ENCODE results near the gene HOXC13. TPM values are rescaled to one million over a fixed set of nuclear protein-coding genes. Genes with fewer than 3 reads are reported as not detected.

HOXC13 gene
- total RNA-seq, 4 donors from 2014 or later: not detected

- no peak overlapping the region for H3K27ac ChIP-seq
- ATAC-seq: no peak
- H3K9me3 ChIP-seq: peaks cover 0 to 6% (median 0%) of the 10 kb centered on the region in 3 donors
- 15% methylated on average over 5 of the region's 11 CpGs; no CpG with 5 or more reads in 1 of the 2 donors for WGBS, 2 donors (ENCODE audit: low coverage in 1 of 2)
- no peak overlapping the region for H3K4me3 ChIP-seq
- H3K4me1 ChIP-seq: peaks cover 0 to 31% (median 7%) of the 10 kb centered on the region in 3 donors
- peaks cover 100% of the 10 kb centered on the region for H3K27me3 ChIP-seq
- TF ChIP-seq POLR2A (IDR thresholded peaks at IDR 0.05) (no peak), POLR2AphosphoS5 (IDR thresholded peaks at IDR 0.05) (no peak), EP300 (IDR thresholded peaks at IDR 0.05) (no peak), CTCF (IDR thresholded peaks at IDR 0.05) (no peak)
- no peaks in the 10 kb centered on the region for H3K36me3 ChIP-seq
These were observed 18.4 kb downstream of the HOXC13 start for GRCh38 chr12:53956914-53957536.

DNA sequence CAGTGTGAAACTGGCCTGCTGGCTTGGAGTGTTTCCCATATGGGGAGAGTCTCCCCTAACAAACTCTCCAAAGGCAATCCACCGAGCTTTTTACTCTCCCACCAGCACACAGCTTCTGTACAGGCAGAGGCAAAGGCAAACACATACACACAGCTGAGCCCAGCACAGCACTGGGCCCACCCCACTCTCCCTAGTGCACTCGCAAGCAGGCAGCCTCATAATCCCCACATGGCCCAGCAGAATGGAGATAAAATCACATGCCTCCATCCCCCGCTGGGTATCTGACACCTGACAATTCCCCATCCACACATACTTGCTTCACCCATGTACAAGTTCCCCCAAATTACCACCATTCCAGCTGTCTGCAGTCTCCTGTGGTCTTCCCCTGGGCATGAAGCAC, 19.5 kb downstream of the HOXC13 start:
- Histone ChIP-seq H3K4me3 (no peak overlapping the region), H3K27me3 (peaks cover 100% of the 10 kb centered on the region), H3K4me1 (peaks cover 0 to 32% (median 7%) of the 10 kb centered on the region in 3 donors), H3K36me3 (no peaks in the 10 kb centered on the region), H3K27ac (no peak overlapping the region), H3K9me3 (no peaks in the 10 kb centered on the region)
- ATAC-seq: no peak
- WGBS, 2 donors (ENCODE audit: low coverage in 1 of 2): 14 to 27% methylated on average over 2 of the region's 3 CpGs
- TF ChIP-seq POLR2A (IDR thresholded peaks at IDR 0.05) (no peak), EP300 (IDR thresholded peaks at IDR 0.05) (no peak), CTCF (IDR thresholded peaks at IDR 0.05) (no peak), POLR2AphosphoS5 (IDR thresholded peaks at IDR 0.05) (no peak)

DNA sequence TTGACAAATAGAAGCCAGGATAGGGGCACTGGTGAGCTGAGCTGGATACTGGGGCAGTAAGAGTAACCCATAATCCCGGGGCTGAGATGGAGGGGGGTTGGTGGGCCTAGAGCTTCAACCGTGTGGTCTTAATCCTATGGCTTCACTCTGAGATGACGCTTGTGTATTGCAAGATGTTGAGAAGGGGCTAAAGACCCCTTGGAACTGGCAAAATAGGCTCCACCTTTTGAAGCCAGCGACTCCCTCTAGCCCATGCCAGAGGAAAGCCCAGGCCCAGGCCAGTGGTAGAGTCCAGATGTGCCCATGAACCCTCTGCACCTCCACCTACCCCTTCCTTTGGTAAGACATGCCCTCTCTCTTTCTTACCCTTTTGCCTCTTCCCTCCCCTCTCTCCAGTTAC, 20.7 kb downstream of the HOXC13 start:
- Histone ChIP-seq H3K27me3 (peaks cover 100% of the 10 kb centered on the region), H3K36me3 (no peaks in the 10 kb centered on the region), H3K27ac (no peak overlapping the region), H3K4me1 (peaks cover 0 to 40% (median 7%) of the 10 kb centered on the region in 3 donors), H3K4me3 (no peak overlapping the region), H3K9me3 (no peaks in the 10 kb centered on the region)
- no peak for ATAC-seq
- WGBS, 2 donors (ENCODE audit: low coverage in 1 of 2): 0 to 12% methylated on average over 1 to 4 of the region's 4 CpGs
- TF ChIP-seq POLR2AphosphoS5 (IDR thresholded peaks at IDR 0.05): no peak
- TF ChIP-seq POLR2A (IDR thresholded peaks at IDR 0.05): no peak
- TF ChIP-seq CTCF (IDR thresholded peaks at IDR 0.05): no peak
- no peak for TF ChIP-seq EP300 (IDR thresholded peaks at IDR 0.05)

DNA sequence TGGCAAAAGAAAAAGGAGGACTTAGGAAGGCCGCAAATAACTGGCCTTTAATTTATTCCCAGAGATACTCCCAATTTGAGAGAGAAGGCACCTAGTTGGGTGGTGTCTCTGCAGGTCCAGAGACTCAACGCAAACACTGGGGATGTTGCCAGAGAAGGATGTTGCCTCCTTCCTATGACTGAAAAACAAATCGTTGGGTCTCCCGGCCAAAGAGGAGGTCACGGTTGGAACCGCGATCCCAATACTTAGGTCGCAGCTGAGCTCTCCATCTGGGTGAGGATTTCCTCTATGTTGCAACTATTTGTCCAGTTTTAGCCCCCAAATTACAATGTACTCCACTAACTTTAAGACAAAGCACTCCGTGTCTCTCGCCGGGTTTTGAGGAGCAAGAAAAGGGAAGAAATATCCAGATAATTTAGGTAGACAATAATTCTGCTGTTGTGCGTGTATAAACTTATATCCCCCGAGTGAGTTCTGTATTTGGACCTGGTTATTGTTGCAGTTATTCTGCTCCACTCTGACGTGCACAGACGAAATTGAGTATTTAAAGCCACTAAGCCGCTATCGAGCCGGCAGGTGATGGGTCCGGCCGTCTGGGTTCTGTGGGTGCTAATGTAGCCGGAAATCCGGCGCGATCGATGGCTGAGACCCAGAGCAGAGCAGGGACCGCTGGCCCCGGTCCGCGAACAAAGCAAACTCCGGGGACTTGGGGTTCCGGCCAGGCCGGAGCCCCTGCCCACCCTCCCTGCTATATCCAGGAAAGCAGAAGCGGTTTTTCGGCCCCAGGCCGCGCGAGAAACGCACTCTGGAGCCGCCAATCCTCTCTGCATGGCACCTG, 21.8 kb downstream of the HOXC13 start:
- Histone ChIP-seq H3K9me3 (no peaks in the 10 kb centered on the region), H3K4me3 (no peak overlapping the region), H3K27me3 (peaks cover 100% of the 10 kb centered on the region), H3K27ac (no peak overlapping the region), H3K36me3 (no peaks in the 10 kb centered on the region), H3K4me1 (peaks cover 0 to 30% (median 7%) of the 10 kb centered on the region in 3 donors)
- no peak for ATAC-seq
- WGBS, 2 donors (ENCODE audit: low coverage in 1 of 2): 12 to 14% methylated on average over 15 of the region's 39 CpGs
- no peak for TF ChIP-seq POLR2A (IDR thresholded peaks at IDR 0.05)
- TF ChIP-seq EP300 (IDR thresholded peaks at IDR 0.05): no peak
- TF ChIP-seq POLR2AphosphoS5 (IDR thresholded peaks at IDR 0.05): no peak
- no peak for TF ChIP-seq CTCF (IDR thresholded peaks at IDR 0.05)

Data from gastroesophageal sphincter (tissue), 4 donors.